ENCODE results near the gene CALD1. TPM values are rescaled to one million over a fixed set of nuclear protein-coding genes. Genes with fewer than 3 reads are reported as not detected.

CALD1 gene
- total RNA-seq, 1 experiment from 2014 or later = 107 TPM

- H3K4me3 Mint-ChIP-seq = no peak overlapping the region
Measured at GRCh38 chr7:134763960-134764359, 15.5 kb upstream of the CALD1 start.

More at GRCh38 chr7:134763960-134764359, 15.5 kb upstream of the CALD1 start:
- H2BK120ac ChIP-seq (ENCODE audit: low read depth, low read length, poor library complexity, severe bottlenecking) = no peak overlapping the region
- Mint-ChIP-seq H3K36me3 (ENCODE audit: insufficient read depth in 1 of 3, low read depth in 3 of 3) (no peaks in the 10 kb centered on the region), H3K9me3 (no peaks in the 10 kb centered on the region; a peak in 1 of 5 replicates), H3K4me1 (peaks cover 6 to 7% of the 10 kb centered on the region in 2 experiments), H3K27ac (no peak overlapping the region), H3K27me3 (ENCODE audit: low read depth) (peaks cover 2% of the 10 kb centered on the region)
- no peak overlapping the region for H2BK15ac ChIP-seq (ENCODE audit: low read depth, low read length)
- no peak overlapping the region for H2BK20ac ChIP-seq (ENCODE audit: low read depth, low read length, poor library complexity, severe bottlenecking)
- WGBS (ENCODE audit: extremely low coverage, insufficient read length, low lambda C conversion rate) = no CpG with 5 or more reads among the region's 1 CpG
- no peaks in the 10 kb centered on the region for H3K4me1 ChIP-seq (ENCODE audit: insufficient read depth, low read length)
- no peak overlapping the region for H2BK5ac ChIP-seq (ENCODE audit: insufficient read length, low read length)
- no peaks in the 10 kb centered on the region for H4K20me1 ChIP-seq (ENCODE audit: control insufficient read depth, insufficient read depth, insufficient read length)
- no peak overlapping the region for H2BK12ac ChIP-seq (ENCODE audit: insufficient read length, low read depth, low read length)
- H3K79me1 ChIP-seq (ENCODE audit: insufficient read depth, low read depth, low read length, poor library complexity, severe bottlenecking) = no peaks in the 10 kb centered on the region
- no peak overlapping the region for H4K91ac ChIP-seq (ENCODE audit: insufficient read length, low read depth, low read length)
- no peak overlapping the region for H3K56ac ChIP-seq (ENCODE audit: insufficient read length, low read depth, low read length)
- no peak for TF ChIP-seq CTCF (conservative IDR thresholded peaks at IDR 0.05)
- H3K14ac ChIP-seq (ENCODE audit: insufficient read depth, low read length) = no peak overlapping the region
- no peaks in the 10 kb centered on the region for H3K23me2 ChIP-seq (ENCODE audit: insufficient read length, low read depth, low read length, poor library complexity, severe bottlenecking)
- no peak overlapping the region for H4K8ac ChIP-seq (replicated peaks; ENCODE audit: insufficient read length, low read depth, low read length)
- H3K4ac ChIP-seq (ENCODE audit: low read depth, low read length) = no peak overlapping the region
- DNase-seq = no peak
- no peak overlapping the region for H2AK5ac ChIP-seq (ENCODE audit: insufficient read length, low read length)
- H2AFZ ChIP-seq (ENCODE audit: low read length) = no peak overlapping the region
- no peaks in the 10 kb centered on the region for H3K27me3 ChIP-seq (ENCODE audit: insufficient read depth, low read length)
- no peak overlapping the region for H3K27ac ChIP-seq (ENCODE audit: insufficient read length, low read depth, low read length)
- H3K18ac ChIP-seq (ENCODE audit: insufficient read length, low read depth, low read length) = no peak overlapping the region
- no peaks in the 10 kb centered on the region for H3K9me3 ChIP-seq (ENCODE audit: control insufficient read depth, low read depth, low read length)
- H3T11ph ChIP-seq (ENCODE audit: low read length) = no peak overlapping the region
- no peak overlapping the region for H4K5ac ChIP-seq (ENCODE audit: insufficient read length, low read depth, low read length)
- H3K9ac ChIP-seq (ENCODE audit: extremely low read depth, insufficient read length, low read length) = no peak overlapping the region
- H3K4me2 ChIP-seq (ENCODE audit: insufficient read depth, insufficient read length, low read length) = no peak overlapping the region
- no peaks in the 10 kb centered on the region for H3K79me2 ChIP-seq (ENCODE audit: insufficient read depth, low read length)
- H3K23ac ChIP-seq (ENCODE audit: insufficient read length, low read depth, low read length) = no peak overlapping the region

Measured in H9 (cell line).